CD4-positive, alpha-beta T cell treated with Interferon gamma for 1 hour (primary cell): ENCODE measurements around the gene FGFBP1.
"Not testable (repeated sequence)": the region's sequence is repeated elsewhere in the genome, so short reads cannot be mapped to it uniquely, and the experiment has no call there.

Source experiments
- DNase-seq: peaks from one replicate; pipeline ENCODE4 v3.0.0-alpha.2; 2020

FGFBP1 gene

DNA sequence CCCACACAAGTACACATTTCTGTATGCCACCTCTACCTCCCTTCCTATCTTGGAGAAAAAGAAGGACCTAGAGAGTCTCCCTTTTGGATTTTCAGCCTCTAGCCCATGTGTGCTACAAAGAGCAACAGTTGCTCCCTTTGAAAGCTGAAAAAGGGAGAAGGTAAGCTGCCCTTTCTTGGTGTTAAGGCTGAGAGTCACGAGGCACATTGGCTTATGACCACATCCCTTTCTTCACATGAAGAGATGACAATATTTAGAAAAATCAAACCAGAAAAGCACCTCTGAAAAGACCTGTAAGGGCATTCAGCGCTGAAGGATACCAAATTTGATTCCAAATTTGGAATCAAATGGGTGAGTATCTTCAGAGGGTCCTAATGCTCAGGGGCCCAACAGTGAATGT, 6.4 kb upstream of the FGFBP1 start:
- DNase-seq: no peak

DNA sequence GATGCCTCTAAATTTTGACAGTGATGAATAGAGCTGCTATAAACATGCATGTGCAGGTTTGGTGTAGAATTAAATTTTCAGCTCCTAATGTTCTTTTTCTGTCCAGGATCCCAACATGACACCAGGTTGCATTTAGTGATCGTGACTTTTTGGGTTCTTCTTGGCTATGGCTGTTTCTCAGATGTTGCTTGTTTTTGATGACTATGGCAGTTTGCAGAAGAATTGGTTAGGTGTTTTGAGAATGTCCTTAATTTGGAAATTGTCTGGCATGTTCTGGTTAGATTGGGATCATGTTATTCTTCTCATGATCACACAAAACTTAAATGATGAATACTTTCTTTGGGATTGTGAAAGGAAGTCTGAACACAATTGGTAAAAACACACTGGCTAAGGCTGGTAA, 3.7 kb upstream of the FGFBP1 start:
- no peak for DNase-seq

DNA sequence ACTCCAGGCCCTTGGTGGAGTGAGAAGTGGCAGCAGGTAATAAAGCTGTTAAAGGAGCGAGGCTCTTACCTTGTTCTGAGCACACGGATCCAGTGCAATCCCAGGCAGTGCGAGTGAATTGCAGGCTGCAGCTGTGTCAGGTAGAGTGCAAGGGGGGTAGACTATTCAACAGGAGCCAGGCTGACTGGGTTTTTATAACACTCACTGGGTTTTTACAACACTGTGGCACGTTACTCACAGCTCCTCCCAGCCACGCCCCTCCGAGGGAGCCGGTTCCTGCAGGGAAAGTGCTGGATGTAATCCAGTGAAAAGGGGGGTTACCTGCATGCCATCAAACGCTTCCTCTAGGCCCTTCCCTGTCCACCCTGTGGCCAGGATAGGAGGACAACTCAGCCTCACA, 358 bp downstream of the FGFBP1 start:
- DNase-seq: no peak

DNA sequence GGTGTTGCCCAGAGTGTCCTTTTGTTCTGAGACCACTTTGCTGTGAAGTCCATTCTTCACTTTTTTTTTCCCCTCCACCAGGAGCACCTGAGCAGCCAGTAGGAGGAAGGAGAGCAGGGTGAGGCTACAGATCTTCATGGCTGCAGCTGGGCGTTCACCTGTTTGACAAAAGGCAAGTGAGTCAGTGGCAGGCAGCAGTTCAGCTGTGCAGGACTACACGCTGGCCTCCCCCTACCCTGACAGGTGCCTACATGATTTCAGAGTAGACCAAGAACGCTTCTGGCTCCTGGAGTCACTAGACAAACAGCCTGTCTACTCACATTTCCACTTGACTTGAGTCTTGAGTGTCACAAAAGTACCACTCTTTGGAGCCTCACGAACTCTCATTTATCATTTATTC, 2.0 kb downstream of the FGFBP1 start:
- DNase-seq: no peak

DNA sequence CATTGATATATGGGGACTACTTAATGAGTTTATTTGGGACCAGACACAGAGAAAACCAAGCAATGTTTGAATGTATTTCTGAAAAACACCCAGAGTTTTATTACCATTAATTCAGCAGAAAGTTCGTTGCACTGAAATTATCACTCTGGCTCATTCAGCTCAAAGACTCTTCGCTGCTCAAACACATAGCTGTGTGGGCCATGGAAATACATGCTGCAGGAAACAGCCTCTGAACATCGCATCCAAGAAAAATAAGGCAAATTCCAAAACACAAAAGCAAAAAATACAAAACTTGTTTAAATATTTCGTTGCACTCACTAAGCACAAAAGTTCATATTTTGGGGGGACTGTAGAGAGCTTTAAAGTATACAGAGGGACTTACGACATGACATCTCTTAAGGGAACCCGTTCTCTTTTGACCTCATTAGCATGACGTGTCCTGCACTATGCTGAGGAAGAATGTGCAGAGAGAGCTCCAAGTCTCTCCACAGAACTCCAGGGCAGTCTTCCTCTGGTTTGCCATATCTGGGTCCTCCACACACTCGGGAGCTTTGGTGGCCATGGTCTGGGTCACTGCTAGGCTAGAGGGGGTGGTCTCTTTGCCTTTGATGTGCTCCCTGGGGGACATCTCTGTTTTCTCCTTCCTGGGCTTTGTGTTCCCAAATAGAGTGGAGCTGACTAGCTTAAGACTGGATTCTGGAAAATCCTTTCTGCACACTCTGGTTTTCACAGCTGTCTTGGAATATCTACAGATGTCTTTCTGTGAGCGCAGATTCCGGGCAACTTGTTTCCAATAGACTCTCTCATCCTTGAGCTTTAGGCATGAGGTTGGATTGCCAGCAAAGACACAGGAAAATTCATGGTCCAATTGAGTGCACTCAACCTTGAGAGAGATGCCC, 2.8 kb downstream of the FGFBP1 start:
- no peak for DNase-seq

DNA sequence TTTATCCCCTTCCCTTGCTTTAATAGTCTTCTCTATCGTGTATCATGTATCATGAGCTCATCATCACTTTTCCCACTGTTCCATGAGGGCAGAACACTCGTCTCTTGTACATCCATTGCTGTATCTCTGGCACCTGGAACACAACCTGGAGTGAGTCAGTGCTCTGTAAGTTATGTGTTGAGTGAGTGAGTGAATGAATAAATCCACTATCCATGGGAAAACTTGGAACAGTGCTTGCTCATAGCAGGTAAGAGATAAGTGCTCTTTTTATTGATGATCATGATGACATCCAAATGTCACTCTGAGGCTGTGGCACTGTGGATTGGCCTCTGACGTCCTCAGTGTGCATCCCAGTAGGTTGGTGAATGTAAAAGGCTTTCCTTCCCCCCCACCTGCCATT, 4.3 kb downstream of the FGFBP1 start:
- DNase-seq: no peak

DNA sequence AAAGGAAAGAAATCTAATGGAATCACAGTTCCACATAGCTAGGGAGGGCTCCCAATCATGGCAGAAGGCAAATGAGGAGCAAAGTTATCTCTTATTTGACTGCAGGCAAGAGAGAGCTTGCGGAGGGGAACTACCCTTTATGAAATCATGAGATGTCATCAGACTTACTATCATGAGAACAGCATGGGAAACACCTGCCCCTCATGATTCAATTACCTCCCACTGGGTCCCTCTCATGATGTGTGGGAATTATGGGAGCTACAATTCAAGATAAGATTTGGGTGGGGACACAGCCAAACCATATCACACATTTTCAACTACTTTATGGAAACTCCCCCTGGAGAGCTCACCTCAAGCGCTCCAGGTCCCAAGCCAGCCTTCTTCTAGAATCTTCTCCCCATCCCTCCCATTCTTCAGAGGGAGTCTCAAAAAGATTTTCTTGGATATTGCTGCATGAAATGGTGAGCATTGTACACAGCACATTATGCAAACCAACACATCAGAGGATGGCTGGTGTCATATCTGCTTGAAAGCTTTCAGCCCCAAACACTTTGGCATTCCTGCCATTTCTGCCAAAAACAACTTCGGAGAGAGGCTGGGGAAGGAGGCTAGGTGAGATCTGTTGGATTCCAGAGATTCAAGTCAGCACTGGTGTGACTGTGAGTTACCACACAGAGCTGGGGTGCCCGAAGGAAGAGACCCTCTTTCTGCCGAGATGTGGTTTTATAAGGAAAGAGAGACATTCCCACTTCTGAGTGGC, 6.9 kb downstream of the FGFBP1 start:
- DNase-seq: no peak

DNA sequence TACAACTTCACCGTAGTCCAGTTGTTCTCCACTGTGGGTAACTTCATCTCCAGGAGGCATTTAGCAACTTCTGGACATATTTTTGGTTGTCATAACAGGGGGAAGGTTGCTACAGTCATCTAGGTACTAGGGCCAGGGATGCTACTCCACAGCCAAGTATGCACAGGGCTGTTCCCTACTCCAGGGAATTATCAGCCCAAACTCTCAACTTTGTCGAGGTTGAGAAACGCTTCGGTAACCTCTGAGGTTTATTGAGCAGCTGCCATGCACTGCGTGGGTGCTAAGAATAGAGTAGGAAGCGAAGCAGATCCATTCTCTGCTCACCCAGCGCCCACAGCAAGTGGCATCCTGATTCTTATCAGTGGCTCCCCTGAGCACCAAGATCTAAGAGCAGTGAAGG, 8.2 kb downstream of the FGFBP1 start:
- no peak for DNase-seq

DNA sequence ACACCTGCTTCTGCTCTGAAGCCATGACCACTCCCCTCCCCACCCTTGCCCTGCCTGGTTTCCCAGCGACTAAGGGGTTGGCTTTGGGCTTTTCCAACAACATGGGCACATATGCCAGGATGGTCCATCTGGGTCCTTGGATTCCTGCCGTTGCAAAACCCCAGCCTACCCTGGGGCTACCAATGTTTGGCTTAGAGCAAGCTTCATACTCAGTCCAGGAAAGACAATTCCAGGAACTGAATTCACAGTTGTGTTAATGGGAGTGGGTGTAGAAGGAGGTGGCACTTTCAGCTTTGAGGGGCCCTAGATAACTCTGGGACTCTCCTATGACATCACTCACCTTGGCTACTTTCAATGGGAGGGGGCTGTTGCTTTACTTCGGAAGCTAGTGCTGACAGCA, 9.0 kb downstream of the FGFBP1 start:
- DNase-seq: no peak

DNA sequence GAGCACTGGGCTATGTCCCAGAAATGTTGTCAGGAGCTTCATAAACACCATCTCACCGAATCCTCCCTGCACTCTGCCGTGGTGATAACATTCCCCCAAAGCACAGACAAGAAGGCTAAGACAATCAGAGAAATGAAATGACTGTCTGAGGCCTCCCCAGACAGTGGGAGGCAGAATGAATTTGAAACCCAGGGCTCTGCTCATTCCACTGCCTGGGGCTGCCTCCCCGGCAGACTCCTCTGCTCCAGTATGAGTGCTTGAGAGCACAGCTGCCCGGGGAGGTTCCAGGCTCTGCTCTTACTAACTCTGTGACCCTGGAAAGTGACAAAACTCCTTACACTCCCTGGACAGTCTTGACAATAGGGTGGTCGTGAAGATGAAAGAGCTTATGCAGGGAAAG, 9.7 kb downstream of the FGFBP1 start:
- DNase-seq: no peak

DNA sequence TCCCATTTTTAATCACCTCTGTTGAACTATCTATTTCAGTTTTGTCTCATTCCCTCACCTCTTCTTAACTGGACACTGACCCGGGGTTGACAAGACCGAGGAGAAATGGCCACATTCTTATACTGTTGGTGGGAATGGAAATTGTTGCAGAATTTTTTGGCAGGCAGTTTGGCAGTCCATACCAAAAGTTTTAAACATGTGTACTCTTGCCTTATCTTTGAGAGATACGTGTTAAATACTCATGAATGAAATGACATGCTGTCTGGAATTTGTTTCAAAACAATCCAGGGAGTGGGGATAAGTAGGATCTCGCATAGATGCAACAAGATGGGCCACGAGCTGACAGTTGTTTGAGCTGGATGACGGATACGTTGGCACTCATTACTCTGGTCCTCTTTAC, 12.1 kb downstream of the FGFBP1 start:
- DNase-seq: no peak

DNA sequence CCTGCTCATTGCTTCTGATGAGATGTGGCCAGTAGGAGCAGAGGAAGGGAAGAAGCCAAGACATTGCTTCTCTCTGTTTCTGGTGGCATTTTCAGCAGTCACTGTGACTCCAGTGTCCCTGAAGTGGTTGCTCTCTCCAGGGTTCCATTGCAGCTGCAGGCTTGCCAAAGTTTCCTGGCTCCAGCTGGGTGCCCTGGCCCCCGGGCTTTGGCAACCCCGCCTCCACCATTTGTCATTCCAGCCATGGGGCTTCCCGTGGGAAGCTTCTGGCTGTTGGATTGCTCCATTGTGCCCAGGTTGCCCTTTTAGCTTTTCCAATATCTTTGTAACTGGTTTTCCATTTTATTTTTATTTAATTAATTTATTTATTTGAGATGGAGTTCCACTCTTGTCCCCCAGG, 12.7 kb downstream of the FGFBP1 start:
- no peak for DNase-seq

DNA sequence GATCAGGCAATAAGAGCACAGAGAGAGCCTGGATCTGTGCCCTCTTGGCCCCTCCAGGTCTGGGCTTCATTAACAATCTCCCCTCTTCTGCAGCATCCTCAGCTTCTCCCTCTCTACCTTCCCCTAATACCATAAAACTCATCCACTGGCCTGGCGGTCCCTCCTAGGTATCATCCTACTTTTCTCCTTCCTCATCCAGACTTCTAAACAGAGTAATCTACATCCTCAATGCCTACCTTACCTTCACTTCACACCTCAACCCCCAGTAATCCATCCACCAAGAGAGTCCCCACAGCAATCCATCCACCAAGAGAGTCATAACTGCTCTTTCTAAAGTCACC, 17.0 kb downstream of the FGFBP1 start:
- no peak for DNase-seq

DNA sequence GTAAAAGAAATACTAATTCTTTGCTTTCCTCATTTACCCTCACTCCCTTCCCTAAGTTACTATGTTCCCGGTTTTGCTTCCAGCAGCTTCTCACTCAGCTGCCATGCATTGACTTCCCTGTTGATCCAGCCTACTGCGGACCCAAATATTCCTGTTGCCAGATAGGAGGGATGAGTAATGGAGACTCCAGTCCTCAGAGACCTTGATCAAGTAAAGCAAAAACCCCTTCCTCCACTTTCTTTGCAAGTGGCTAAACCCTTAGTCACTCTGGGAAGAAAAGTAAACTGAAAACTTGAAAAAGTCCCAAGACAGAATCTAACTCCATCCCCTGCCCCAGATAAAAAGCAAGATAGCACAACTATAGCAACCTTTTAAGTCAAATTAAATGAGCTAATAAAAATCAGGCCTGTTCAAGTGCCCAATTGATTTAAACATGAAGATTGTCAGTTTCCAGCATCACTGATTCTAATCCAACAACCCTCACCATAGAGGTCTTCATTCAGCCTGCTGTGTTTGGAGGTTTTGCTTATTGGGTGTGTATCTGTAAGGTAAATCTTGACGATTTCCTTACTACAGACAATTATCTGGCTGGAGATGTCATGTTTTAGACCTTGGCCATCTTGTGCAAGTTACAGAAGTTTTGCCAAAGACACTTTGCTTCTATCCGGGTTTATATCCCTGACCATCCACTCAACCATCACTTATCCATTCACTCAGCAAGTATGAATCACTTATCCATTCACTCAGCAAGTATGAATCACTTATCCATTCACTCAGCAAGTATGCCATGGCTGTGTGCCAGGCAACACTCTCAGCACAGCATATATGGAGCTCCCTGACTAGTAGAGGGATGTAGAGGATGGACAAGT, 17.6 kb downstream of the FGFBP1 start:
- DNase-seq: no peak

DNA sequence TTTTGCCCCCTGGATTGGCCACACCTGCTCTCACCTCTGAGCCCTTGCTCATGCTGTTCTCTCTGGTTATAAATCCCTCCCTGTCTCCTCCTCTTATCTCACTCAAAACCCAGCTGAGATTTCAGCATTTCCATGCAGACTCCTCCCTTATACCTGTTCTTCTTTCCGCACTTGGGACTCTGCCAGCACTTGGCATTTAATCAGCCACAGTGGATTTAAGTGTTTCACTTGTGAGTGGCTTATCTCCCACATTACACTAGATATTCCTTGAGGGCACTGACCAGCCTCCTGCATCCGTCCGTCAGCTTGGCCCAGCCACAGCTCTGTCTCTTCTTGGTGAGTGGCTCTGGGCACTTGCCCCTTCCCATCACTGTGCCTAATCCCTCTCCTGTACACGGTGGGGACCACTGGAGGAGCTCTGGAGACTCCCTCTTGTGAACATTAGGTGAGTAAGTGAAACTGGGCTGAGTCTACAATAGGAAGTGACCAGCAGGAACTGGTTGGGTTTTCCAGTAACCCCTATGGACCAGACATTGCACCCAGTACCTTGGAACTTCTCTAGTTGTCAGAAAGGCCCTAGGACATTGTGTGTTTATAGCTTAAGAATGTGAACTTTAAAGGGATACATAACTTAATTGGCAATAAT, 19.9 kb downstream of the FGFBP1 start:
- DNase-seq: no peak

DNA sequence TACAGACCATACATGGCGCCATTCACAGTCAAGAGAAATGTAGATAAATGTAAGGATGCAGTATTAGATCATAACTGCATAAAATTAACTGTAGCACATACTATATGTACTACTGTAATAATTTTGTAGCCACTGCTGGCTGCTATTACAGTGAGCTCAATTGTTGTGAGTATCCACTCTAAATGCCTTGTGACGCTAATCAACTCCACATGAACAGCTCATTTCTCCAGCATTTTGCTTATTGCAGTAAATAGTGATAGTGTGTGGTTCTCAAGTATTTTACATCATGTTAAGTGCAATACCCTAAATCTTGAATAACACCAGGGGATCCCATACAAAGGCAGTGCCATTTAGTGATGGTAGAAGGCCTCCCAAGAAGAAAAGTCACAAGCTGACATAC, 21.2 kb downstream of the FGFBP1 start:
- no peak for DNase-seq

DNA sequence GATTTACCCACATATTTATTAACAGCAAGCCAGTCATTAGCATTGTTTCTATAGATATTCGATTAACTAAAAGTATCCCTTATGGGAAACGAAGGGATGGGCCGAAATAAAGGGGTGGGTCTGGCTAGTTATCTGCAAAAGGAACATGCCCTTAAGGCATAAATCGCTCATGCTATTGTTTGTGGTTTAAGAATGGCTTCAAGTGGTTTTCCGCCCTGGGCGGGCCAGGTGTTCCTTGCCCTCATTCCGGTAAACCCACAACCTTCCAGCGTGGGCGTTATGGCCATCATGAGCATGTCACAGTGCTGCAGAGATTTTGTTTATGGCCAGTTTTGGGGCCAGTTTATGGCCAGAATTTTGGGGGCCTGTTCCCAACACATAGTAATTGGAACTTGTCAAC, 22.2 kb downstream of the FGFBP1 start:
- DNase-seq: not testable (repeated sequence)

DNA sequence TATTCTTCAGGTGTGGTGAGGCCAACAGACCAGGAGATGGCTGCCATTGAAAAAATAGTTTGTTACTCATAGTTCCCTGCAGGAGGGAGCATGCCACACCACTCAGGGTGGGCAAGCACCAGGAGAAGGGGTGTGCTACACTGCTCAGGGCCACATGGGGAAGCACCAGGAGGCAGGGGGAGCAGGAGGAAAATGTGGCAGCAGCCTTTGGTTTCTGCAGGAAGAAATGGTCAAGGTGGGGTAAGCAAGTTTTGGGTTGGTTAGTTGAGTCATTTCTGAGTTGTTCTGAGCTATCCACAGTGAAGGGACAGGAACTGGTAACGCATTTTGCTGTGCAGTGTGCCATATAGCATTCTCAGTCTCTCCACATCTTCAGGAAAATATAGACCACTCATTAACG, 23.8 kb downstream of the FGFBP1 start:
- DNase-seq: no peak

DNA sequence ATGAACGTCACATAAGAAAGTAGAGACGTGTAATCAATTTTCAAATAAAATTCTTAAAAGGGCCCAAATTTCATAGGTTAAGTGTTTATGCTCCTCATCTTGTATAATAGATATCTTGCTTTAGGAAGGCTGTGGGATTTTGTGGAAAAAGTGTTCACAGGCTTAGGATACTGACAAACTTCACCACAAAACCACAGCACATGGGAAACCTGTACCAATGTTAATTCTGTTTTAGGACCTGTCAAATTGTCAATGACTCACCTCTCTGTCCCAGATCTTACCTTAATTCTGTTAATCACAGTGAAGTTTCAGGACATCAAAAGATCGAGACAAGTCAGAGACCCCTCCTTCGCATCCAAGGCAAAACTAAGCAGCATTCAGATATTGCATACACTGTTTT, 24.2 kb downstream of the FGFBP1 start:
- no peak for DNase-seq

DNA sequence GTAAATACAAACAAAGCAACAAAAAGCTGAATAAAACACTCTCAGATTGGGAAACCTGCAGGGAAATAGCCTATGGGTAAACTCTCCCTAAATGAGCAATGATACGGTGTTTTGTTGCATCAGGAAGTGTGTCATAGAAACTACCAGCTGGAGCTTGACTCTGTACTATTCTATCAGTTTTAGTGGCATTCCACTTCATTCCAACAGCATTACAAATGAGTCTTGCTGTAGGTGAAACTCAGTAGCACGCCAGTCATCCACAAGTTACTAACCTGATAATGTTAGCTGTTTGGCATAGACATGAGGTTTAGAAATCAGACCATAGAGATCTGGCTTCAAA, 24.9 kb downstream of the FGFBP1 start:
- no peak for DNase-seq

DNA sequence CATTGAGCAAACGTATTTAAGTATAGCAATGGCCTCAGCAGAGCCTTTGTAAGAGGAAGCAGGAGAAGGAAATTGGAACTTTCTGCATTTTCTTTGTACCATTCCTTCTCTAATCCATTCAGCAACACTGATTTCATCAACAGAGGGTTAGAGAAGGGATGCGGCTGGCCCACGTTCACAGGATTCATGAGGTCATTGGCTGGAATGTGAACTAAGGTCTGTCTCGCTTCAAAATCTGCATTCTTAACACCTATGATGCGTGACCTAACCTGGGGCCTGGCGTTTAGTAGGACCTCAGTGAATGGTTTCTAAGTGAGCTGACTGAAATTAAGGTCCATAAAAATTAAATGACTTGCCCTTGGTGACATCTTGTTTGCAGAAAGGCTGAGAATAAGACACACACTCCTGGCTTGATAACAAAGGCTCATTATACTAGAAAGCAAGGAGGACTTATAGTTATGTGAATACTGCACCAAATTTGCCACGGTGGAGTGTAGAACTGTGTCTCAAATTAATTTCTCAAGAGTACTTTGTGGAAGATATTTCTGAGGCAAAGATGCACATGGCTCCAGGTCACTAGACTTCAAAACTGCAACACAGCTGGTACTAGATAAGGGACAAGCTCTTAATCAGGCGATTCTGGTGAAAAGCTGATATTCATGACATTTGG, 25.4 kb downstream of the FGFBP1 start:
- no peak for DNase-seq

DNA sequence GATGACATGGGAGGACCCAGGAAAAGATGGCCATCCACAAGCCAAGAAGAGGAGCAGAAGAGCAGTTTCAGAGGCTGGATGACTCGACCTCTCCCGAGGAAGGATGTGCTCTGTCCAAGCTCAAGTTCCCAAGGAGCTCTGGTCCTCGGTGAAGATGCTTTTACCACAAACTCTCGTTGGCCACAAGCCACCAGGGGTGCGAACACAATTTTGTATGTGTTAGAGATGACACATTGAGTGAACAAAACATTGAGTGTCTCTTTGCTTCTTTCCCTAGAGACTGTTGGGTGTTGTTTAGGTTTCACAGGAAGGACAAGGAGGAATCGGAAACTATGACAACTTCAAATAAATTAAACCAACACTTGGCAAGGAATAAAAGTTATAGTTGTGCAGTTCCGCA, 26.3 kb downstream of the FGFBP1 start:
- DNase-seq: no peak
